ENCODE data around the gene TDO2. TPM values are rescaled to one million over a fixed set of nuclear protein-coding genes. Genes with fewer than 3 reads are reported as not detected.

TDO2 gene
- total RNA-seq, 4 donors from 2014 or later, result not detected

- no peaks in the 10 kb centered on the region for H3K36me3 ChIP-seq
- no peak for DNase-seq (ENCODE audit: extremely low spot score)
- H3K27me3 ChIP-seq, result no peaks in the 10 kb centered on the region
- no peak overlapping the region for H3K27ac ChIP-seq (replicated peaks in 1 of 4)
- WGBS, result 78% methylated on average over 4 of the region's 4 CpGs
- no peaks in the 10 kb centered on the region for H3K9me3 ChIP-seq
- H3K4me3 ChIP-seq, result no peak overlapping the region
- intact Hi-C loops (cut with DNase I), result no loop called here
- TF ChIP-seq EP300 (IDR thresholded peaks at IDR 0.05) (no peak), CTCF (IDR thresholded peaks at IDR 0.05) (no peak), POLR2AphosphoS5 (IDR thresholded peaks at IDR 0.05) (no peak), POLR2A (IDR thresholded peaks at IDR 0.05; ENCODE audit: low read depth) (no peak)
- no peaks in the 10 kb centered on the region for H3K4me1 ChIP-seq
Observed at GRCh38 chr4:155908187-155909139, 5.0 kb downstream of the TDO2 start.

DNA sequence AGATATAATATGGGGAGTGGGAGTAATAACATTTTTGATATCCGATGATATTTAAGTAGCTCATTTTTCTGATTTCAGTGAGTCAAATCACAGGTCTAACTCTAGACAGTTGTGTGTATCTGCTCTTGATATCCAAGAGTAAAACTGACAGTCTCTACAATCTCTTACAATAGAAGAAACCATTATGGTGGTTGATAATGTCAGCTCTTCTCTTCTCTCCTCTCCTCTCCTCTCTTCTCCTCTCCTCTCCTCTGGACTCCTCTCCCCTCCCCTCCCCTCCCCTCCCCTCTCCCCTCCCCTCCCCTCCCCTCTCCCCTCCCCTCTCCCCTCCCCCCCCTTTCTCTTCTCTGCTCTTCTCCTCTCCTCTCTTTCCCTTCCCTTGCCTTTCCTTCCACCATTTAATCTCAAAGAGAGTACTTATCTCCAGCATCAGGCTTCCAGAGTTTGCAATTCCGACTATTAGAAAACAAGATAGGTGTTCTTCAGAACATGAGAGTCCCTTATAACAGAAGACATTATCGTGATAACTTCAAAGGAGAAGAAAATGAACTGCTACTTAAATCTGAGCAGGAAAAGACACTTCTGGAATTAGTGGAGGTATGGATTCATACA lies 6.2 kb downstream of the TDO2 start:
- WGBS, result 86% methylated on average over 3 of the region's 3 CpGs
- H3K27me3 ChIP-seq, result no peaks in the 10 kb centered on the region
- TF ChIP-seq POLR2AphosphoS5 (IDR thresholded peaks at IDR 0.05), result no peak
- no peak for TF ChIP-seq POLR2A (IDR thresholded peaks at IDR 0.05; ENCODE audit: low read depth)
- no peak for TF ChIP-seq CTCF (IDR thresholded peaks at IDR 0.05)
- TF ChIP-seq EP300 (IDR thresholded peaks at IDR 0.05), result no peak
- H3K4me3 ChIP-seq, result no peak overlapping the region
- no peak for DNase-seq (ENCODE audit: extremely low spot score)
- H3K9me3 ChIP-seq, result no peaks in the 10 kb centered on the region
- H3K4me1 ChIP-seq, result no peaks in the 10 kb centered on the region
- intact Hi-C loops (cut with DNase I), result no loop called here
- no peak overlapping the region for H3K27ac ChIP-seq (replicated peaks in 1 of 4)
- H3K36me3 ChIP-seq, result no peaks in the 10 kb centered on the region

DNA sequence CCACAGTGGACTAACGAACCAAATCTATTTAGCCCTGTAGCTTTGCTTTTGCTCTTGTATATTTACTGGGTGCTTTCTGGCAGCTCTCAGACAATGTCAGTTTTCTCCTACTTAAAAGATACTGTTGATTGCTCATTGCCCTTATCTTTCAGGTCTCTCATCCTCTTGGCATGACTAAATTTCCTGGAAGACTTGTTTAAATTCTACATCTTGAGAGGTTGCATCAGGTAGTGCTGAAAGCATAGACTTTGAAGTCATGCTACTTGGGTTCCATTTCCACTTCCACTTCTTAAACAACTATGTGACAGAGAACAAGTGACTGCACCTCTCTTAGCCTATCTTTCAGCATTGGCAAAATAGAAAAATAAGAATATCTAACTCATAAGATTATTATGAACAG lies 8.4 kb downstream of the TDO2 start:
- intact Hi-C loops (cut with DNase I), result no loop called here
- TF ChIP-seq POLR2A (IDR thresholded peaks at IDR 0.05; ENCODE audit: low read depth), result no peak
- TF ChIP-seq CTCF (IDR thresholded peaks at IDR 0.05), result no peak
- TF ChIP-seq EP300 (IDR thresholded peaks at IDR 0.05), result no peak
- no peak for TF ChIP-seq POLR2AphosphoS5 (IDR thresholded peaks at IDR 0.05)
- H3K4me3 ChIP-seq, result no peak overlapping the region
- 79% methylated on average over 1 of the region's 1 CpG for WGBS
- DNase-seq (ENCODE audit: extremely low spot score), result no peak
- no peaks in the 10 kb centered on the region for H3K36me3 ChIP-seq
- no peaks in the 10 kb centered on the region for H3K27me3 ChIP-seq
- no peak overlapping the region for H3K27ac ChIP-seq (replicated peaks in 1 of 4)
- no peaks in the 10 kb centered on the region for H3K9me3 ChIP-seq
- no peaks in the 10 kb centered on the region for H3K4me1 ChIP-seq

DNA sequence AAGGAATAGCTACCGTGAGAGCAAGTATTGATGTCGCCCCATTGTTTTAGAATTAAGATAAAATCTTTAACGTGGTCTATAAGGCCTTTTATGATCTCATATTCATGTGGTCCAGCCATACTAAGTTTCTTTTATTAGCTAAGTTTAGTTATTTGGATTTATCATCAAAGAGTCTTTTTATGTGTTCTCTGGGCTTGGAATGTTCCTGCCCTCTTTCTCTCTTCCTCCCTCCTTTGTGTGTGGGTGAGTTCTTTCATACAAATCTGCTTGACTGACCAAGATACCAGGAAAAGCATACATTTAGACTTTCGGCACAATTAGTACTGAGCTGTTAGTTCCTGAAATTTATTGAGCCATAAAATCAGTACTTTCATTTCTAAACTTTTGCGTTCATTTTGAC lies 11.3 kb downstream of the TDO2 start:
- WGBS, result 60% methylated on average over 5 of the region's 5 CpGs
- TF ChIP-seq EP300 (IDR thresholded peaks at IDR 0.05) (no peak), POLR2AphosphoS5 (IDR thresholded peaks at IDR 0.05) (no peak), CTCF (IDR thresholded peaks at IDR 0.05) (no peak), POLR2A (IDR thresholded peaks at IDR 0.05; ENCODE audit: low read depth) (no peak)

More for the DNA sequence above, 11.3 kb downstream of the TDO2 start:
- Histone ChIP-seq H3K27ac (replicated peaks in 1 of 4) (no peak overlapping the region), H3K4me3 (no peak overlapping the region), H3K9me3 (no peaks in the 10 kb centered on the region), H3K36me3 (no peaks in the 10 kb centered on the region), H3K4me1 (no peaks in the 10 kb centered on the region), H3K27me3 (no peaks in the 10 kb centered on the region)
- DNase-seq (ENCODE audit: extremely low spot score), result no peak
- intact Hi-C loops (cut with DNase I), result no loop called here
